Stimulated activated CD8-positive, alpha-beta memory T cell treated with anti-CD3 and anti-CD28 coated beads, Interleukin-2, amount 100 ng/mL, for 48 hours (primary cell): ENCODE results near the gene ETNK2.
A peak's percentile ranks its signal among the peaks of the same experiment; 100 is the strongest.

ENCODE experiments used
- DNase-seq, 2 donors: peaks; one replicate each; pipeline ENCODE4 v3.0.0-alpha.2; 2020; ENCODE audit warnings: low read depth in 2 of 2

The ETNK2 gene, protein sequence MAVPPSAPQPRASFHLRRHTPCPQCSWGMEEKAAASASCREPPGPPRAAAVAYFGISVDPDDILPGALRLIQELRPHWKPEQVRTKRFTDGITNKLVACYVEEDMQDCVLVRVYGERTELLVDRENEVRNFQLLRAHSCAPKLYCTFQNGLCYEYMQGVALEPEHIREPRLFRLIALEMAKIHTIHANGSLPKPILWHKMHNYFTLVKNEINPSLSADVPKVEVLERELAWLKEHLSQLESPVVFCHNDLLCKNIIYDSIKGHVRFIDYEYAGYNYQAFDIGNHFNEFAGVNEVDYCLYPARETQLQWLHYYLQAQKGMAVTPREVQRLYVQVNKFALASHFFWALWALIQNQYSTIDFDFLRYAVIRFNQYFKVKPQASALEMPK

DNA sequence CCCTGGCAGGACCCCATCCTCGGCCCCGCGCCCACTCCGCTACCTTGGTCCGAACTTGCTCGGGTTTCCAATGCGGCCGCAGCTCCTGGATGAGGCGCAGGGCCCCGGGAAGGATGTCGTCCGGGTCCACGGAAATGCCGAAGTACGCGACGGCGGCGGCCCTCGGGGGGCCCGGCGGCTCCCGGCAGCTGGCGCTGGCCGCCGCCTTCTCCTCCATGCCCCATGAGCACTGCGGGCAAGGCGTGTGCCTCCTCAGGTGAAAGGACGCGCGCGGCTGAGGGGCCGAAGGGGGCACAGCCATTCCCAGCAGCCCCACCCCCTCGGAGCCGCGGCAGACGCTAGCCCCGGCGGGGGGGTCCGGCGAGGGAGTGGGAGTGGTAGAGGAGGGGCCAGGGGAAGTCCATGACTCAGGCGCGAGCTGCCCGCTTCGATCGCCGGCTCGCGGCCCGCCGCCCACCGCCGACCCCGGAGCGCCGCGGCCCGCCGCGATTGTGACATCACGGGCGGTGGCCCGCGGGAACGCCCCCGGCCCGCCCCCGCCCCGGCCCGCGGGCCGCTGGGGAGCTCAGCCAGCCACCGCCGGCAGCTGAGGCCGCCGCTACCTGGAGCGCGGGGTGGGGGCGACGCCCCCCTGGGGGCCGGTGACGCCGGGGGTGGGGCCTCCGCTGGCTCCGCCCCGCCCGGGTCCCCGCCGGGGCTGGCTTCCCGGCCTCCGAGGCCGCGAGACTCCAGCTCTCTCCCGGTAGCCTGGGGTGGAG lies at the start of gene ETNK2:
ETNK2 (minus strand) TSS at position 493 of the 758 bp plus-strand sequence; CDS start at position 301, 192 bp downstream.
- DNase-seq: peak; percentile 21 to 27

DNA sequence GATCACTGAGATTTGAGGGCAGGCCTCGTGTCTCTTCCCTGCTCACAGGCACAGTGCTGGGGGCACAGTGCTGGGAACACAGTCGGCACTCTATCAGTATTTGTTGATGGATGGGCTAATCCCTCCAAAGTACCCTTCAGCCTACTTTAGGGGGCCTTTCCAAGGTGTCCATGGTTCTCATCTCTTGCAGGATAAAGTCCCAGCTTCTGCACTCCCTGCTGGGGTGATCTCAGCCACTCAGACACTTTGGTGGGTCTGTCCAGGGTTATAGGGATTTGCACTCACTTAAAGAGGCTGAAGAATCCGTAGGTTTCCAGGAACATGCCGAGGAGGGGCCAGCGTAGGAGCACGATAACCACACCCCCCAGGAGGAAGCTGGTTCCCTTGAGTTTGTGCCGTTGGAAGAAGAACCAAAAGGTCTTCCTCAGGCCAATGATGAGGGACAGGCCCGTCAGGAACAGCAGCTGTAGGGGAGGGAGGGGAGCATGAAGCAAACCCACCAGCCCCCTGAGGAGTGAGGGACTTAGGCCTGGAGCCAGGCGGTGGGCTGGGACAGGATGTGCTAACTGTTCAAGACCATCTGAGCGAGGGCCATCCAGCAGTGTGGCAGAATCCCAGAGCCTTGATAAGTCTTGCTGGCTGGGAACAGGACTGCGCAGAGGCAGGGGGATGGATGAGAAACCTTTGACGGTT lies 49.6 kb upstream of the ETNK2 start:
- no peak for DNase-seq

DNA sequence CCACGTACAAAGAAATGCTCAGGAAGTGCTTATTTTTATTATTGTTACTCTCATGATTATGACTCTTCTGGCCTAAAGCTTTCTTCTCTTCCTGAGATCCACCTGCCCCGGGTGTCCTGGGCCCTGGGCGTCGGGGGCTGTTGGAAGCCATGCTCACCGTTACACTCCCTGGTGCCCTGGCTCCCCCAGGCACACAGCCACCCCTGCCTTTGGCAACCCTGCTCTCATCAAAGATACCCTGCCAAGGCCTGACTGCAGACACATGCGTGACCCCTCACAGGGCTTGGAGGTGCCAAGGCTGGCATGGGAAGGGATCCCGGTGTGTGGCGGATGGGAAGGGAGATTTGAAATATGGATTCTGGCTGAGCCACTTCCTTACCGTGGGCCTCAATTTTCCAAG lies 47.7 kb upstream of the ETNK2 start:
- DNase-seq: no peak

DNA sequence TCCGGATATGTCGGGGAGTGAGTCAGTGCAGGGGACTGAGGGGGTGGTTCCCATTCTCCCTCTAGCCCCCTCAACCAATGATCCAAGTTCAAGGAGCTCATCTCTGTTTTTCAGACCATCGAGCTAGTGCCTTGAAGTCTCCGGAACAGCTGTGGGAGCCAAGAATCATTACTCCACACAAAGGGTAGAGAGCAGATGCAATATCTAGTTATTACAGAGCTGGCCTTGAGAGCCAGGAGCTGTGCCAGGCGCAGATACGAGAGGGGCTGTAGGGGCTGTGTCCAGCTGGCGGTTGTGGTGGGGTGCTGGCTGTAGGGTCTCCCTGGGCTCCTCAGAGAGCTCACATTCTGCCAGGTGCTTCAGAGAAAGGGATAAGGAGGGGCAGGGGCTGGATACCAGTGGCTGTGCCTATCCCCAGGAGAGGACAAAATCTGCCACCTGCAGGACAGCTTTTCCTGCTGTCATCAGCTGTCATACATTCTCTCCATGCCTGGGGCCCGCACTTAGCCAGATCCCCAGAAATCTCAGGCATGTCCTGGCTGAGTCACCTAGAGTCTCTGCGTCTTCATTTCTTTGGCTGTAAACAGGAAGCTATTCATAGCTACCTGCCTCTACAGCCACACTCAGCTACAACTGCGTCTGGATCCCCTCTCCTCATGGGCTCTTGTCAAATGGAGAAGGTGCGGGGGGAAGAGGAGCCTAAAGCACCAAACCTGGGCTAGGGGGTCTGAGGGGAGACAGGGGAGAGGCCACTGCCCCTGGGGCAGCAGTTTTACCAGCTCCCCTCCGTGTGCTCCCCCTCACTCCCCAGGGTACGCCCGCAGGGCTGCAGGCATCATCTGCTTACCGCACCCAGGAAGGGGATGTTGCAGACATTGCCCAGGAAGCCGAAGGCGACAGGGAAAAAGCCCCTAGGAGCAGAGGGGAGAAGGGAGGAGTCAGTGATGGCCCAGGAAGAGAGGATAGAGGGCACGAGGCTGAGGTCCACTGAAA lies 46.8 kb upstream of the ETNK2 start:
- no peak for DNase-seq

DNA sequence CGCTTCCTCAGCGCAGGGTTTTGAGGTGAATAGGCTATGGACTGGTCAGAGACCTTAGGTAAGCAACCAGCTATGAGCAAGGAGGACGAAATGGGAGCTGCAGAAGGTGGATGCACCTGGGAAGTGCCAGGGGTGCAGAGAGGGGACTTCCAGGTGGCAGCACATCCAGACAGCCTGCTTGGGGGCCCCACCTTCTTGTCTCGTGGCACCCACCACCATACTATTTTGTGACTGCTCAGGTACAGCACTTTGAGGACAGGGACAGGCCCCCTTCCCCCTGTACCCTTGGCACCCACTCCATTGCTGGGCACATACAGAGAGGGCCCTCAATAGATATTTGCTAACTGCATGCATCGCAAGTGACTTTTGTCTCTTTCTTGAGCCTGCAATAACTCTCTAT lies 45.2 kb upstream of the ETNK2 start:
- no peak for DNase-seq

DNA sequence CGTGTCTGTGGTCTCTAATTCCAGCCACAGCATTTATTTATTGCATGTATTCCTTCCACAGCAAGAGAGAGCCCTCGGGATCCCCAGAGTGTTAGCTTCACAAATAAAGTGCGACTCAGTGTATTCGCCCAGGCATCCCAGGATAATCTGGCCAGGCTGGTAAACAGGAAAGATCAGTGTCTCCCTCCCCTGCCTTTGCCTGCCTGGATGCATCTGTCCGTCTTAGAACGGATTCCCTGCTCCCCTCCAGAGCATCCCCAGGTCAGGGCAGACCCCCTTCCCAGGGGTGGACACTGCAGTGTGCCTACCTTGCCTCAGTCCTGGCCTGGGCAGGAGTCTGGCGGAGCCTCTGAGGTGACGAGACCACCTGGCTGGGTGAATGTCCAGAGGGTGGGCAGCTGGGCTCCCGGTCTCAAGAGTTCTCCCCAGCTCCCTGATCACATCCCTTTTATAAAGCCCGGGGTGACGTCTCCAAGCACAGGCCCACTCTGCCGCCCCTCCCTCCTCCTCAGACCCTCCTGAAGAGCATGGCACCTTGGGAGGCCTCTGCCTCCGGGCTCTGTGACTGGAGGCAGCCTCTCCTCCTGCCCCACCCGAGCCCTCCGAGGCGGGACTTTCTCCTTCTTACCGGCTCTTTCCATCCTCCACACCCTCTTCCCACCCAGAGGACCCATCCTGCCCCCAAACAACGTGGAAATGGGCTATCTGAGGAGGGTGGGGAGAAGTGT lies 44.4 kb upstream of the ETNK2 start, which contains the start of gene KISS1:
KISS1 (minus strand) TSS at position 424 of the 728 bp plus-strand sequence. CDS start 3,615 bp downstream, outside the sequence.
- DNase-seq: no peak

DNA sequence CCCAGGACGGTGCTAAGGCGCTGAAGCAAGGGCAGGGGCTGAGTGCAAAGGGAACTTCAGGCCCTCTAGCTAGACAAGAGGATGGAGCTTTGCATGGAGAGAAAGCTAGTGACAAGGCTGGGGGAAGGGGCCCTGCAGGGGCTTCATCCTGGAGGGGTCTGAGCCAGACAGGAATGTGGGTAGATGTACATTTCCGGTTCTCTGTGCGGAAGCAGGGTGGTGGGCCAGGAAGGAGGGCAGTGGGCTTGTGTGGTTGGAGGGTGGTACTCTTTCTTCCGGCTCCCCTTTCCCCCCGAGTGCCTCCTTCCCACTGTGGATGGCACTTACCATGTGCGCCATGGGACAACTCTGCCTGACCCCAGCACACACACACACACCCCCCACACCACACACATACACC lies 42.9 kb upstream of the ETNK2 start:
- DNase-seq: no peak

DNA sequence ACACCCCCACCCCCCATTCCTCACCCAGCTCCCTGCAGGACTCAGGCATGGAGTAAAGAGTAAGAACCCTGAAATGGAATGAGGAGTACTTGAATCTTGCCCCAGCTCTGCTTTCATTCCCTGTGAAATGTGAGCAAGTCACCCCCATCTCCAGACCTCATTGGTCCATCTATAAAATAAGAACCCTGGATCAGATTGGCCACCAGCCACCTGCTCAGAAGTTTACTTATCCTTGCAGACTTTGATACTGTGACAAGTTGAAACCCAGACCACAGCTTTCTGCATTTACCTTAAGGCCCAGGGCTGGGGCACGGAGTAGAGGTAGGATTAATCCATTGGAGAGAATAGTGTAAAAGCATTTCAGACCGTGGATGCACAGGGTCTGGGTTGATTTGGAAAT lies 42.2 kb upstream of the ETNK2 start:
- DNase-seq: no peak

DNA sequence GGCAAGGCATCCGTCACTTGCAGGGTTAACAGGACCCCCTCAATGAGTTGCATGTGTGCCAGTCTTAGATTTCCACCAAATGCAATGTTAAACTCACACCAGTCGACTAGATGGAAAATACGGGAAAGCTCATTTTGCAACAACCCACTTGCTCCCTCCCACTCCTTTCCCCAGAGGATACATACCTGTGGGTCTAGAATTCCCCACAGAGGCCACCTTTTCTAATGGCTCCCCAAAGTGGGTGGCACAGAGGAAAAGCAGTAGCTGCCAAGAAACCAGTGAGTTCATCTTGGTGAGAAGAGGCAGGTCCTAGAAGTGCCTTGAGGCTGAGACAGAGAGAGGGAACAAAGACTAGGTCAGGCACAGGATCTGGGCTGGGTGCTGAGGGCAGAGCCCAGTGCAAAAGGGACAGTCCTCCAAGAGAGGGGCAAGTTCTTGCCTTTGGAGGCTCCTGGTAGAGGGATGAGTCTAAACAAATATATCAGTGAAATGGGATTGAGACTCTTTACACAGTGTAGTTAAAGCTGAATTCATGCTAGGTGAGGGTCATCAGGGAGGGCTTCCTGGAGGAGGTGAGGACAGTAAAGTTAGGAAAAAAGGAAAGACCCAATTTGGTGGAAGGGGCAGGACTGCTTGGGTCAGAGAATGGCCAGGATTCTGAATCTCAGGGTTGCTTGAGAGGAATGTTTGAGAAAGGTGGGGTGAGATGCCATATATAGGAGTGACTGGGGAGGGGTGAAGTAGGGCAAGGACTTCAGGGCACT lies 40.9 kb upstream of the ETNK2 start:
- no peak for DNase-seq

DNA sequence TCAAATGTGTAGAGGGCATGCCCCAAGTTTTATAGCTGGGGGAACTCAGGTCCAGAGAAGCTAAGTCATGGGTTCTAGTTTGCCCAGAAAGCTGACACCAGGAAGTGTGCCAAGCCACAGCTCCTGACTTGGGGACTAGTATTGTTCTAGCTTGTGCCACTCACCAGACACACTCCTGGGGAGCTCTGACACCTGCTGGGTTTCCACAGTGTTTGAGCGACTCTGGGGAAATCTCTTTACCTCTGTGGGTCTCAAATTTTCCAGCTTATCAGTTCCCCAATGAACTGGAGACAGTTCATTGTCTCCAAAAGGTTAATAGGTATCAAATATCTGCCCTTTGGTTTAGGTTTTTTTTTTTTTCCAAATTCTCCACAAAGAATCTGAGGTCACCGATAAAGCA lies 40.2 kb upstream of the ETNK2 start:
- DNase-seq: no peak

DNA sequence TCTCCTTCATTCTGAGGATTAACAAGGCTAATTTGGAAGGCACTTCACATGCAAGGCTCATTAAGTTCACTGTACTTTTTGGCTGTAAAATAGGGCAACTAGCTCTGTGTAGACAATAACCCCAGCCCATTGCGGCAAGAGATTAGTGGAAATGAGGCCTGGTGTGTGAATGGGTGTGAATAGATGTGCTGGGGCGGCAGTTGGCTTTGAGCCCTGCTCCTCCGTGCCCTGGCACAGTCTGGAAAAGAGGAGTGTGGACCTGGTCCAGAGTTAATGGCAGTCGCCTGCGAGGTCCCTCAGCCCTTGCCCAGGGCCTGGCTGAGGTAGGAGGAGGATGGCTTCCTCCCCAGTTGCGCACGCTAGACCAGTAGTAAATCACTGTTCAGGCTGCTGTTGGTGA lies 39.6 kb upstream of the ETNK2 start:
- DNase-seq: no peak

DNA sequence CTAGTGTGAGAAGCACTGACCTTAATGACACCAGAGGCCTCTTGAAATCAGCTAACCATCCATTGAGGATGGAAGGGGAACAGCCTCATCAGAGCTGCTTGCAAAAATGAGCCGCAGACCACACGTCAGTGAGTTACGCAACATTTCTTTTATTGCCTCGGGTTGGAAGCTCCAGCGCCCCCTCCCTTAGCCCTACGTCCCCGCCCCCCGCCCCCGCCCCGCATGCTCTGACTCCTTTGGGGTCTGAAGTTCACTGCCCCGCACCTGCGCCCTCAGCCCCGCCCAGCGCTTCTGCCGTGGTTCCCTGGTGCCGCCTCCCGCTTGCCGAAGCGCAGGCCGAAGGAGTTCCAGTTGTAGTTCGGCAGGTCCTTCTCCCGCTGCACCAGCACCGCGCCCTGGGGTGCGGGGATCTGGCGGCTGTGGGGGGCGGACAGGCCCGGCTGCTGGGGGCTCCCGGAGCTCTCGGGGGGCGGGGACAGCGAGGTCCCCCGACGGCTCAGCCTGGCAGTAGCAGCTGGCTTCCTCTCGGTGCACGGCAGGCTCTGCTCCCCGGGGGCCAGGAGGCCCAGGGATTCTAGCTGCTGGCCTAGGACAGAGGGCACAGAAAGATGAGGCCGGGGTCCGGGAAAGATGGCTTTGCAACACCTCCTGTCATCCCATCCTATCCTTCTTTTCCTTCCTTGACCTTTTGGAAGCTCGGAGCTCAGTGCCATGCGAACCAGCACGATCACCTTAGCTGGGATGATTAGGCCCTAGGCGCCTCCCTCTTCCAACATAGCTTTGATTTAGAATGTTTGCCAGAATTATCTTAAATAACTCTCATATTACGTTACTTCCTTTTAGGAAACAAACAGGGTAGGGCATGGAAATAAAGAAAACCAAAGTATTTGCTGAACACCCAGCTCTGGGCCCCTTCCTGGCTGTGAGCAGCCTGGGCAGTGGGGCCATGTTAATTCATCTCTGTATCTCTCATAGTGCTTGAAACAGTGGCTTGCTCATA lies 38.7 kb upstream of the ETNK2 start:
- peak in 1 of 2 donors; percentile 13 for DNase-seq

DNA sequence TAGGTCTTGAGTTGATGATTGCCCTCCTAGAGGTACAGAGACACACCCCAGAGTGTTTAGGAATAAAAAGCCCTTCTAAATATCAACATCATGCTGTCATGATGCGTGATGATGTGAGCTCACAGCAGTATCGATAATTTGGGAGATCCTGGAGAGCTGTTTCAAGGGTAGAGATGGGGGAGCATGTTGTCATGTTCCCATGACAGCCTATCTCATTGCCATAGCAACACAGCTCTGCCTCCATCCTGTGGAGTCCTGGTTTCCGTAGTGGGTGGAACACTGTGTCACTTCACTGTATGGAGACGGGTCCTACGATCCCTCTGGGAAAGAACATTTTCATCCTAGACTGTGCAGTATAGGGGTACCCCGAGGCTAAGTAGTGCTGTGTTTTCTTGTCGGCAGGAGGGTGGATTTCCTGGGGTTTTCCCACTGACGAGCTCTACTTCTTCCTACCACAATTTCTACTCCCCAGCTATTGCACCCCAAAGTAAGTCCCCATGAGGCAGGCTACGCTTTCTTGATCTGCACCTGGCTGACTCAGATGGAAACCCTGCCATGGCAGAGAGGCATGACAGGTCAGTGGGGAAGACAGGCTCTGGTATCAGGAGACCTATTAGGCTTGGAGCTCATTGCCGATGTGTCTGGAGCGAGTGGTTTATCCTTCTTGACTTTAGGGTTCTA lies 37.3 kb upstream of the ETNK2 start:
- DNase-seq: no peak

DNA sequence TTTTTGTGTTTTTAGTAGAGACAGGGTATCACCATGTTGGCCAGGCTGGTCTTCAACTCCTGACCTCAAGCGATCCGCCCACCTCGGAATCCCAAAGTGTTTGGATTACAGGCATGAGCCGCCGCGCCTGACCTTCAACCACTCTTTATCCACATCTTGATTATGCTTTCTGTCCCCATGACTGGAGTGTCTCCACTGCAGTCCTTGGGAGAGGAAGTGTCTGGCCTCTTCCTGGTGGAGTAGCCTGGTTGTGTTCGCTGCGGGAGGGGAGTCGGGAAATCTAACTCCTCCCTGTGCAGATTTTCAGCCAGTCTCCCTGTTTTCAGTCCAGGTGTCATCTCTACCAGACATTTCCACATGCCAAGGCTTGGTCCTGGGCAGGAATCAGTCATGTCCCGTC lies 34.8 kb upstream of the ETNK2 start:
- no peak for DNase-seq

DNA sequence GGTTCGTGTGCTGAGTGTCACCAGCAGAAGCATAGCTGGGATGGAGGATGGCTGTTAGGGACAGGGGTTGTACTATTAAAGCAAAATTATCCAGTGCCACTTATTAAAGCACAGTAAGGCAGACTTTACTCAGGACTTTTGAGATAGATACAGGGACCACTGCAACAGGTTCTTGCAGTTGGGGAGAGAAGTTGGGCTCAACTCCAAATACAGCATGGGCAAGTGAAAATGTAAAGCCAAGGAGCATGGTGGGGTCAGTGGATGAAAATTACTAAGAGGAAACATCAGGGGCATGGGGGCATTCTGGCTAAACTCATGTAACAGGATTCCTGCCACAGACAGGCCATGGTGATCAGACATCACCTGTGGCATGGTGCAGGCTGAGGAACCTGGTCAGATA lies 29.3 kb upstream of the ETNK2 start:
- no peak for DNase-seq

DNA sequence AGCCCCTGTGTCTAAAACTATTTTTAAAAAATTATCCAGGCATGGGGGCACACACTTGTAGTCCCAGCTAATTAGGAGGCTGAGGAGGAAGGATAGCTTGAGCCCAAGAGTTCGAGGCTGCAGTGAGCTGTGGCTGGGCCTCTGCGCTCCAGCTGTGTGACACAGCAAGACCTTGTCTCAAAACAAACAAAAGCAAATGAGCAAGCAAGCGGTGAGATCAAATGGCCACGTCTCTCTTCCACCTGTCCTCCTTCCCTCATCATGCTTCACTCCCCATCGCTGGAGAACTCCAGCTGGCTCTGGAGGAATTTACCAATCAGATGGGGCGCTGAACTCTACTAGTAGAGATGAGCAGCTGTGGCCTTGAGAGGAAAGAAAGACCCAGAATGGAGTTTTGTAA lies 28.3 kb upstream of the ETNK2 start:
- no peak for DNase-seq

DNA sequence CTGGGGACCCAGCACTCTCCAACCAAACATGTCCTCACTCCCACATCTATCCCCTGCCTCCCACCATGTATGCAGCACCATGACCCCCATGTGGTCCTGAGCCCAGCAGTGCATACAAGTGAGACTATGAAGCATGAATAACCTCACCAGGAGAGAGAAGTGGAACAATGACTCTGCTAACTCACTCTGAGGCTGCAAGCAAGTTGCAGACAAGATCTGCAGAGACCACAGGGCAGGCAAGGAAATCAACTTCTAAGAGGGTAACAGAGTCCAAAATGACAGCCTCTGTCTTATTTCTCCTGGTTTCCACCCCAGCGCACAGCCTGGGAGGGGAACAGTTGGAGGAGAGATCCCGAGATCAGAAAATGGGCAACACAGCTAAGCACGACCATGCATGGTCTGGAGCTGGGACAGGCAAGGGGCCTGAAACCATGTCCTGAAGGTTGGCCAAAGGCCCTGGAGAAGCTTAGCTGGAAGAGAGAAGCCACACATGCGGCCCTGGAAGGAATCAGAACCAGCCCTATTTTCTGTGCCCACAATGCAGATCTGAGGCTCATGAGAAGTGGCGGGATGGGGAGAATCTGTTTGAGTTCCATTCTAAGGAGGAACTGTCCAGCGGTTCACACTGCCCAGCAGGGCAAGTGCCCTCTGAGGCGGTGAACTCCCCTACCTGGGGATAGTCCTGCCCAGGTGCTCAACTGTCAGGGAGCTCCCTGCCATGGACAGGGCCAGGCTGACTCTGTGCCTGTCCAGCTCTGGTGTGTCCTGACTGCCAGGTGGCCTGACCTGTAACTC lies 26.8 kb upstream of the ETNK2 start:
- DNase-seq: no peak
